ENCODE results near the gene KCNH4.

Gene KCNH4

DNA sequence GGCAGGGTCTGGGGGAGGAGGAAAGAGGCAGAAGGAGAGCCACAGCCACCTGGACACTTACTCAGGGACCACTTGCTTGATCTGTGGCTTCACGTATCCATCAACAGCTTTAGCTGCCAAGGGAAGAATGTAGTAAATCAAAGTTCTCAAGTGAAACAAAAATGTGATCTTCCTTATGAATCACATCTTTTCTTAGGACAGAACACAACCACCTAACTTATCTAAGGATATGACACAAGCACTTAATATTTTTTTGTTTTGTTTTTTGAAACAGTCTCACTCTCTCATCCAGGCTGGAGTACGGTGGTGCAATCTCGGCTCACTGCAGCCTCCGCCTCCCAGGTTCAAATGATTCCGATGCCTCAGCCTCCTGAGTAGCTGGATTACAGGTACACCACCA lies 21.8 kb upstream of the KCNH4 start (continued):
- TF ChIP-seq, protein P1, sequence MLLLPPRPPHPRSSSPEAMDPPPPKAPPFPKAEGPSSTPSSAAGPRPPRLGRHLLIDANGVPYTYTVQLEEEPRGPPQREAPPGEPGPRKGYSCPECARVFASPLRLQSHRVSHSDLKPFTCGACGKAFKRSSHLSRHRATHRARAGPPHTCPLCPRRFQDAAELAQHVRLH (tag by site-specific recombination; IDR thresholded peaks at IDR 0.05) = no peak
- TF ChIP-seq ZBTB7A (tag by site-specific recombination; IDR thresholded peaks at IDR 0.05; ENCODE audit: low read depth) = no peak
- TF ChIP-seq TRIM28 (IDR thresholded peaks at IDR 0.05; ENCODE audit: borderline replicate concordance, low read length) = no peak
- TF ChIP-seq, protein P2, sequence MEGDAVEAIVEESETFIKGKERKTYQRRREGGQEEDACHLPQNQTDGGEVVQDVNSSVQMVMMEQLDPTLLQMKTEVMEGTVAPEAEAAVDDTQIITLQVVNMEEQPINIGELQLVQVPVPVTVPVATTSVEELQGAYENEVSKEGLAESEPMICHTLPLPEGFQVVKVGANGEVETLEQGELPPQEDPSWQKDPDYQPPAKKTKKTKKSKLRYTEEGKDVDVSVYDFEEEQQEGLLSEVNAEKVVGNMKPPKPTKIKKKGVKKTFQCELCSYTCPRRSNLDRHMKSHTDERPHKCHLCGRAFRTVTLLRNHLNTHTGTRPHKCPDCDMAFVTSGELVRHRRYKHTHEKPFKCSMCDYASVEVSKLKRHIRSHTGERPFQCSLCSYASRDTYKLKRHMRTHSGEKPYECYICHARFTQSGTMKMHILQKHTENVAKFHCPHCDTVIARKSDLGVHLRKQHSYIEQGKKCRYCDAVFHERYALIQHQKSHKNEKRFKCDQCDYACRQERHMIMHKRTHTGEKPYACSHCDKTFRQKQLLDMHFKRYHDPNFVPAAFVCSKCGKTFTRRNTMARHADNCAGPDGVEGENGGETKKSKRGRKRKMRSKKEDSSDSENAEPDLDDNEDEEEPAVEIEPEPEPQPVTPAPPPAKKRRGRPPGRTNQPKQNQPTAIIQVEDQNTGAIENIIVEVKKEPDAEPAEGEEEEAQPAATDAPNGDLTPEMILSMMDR (tag by site-specific recombination; IDR thresholded peaks at IDR 0.05) = no peak

DNA sequence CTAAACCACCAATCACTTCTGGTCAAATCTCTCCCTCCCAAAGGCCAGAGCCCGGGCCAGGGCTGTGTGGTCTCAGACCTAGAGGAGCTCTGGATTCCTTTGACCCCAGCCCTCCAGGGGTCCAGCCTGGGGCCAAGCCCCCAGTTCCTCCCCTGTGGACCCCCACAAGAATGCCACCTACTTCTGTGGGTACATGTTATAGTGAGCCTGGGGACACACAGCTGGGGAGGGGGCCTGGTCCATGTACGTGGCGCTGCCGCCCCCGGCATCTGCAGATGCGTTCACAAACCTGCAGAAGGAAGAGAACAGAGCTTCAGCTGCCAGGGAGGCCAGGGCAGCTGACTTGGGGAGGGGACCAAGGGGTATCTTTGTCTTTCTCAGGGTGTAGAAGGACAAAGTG lies 21.2 kb upstream of the KCNH4 start:
- no peak overlapping the region for H3K27ac ChIP-seq (ENCODE audit: extremely low read depth, low read depth, low read length)
- no peaks in the 10 kb centered on the region for H3K4me1 ChIP-seq (ENCODE audit: control insufficient read depth, insufficient read depth, low read length)
- peaks cover 27 to 58% of the 10 kb centered on the region in 2 experiments for H3K36me3 ChIP-seq (ENCODE audit: control insufficient read depth in 2 of 2, insufficient read depth in 1 of 2, low read length in 2 of 2)
- ChIA-PET CTCF (interaction anchor here (0.8 kb wide), 1 partner anchor 11 kb away, joined by 3 read pairs; no protein-coding TSS in a partner anchor), POLR2A (no interaction called here)
- H3K4me3 ChIP-seq (ENCODE audit: low read depth, low read length) = no peak overlapping the region
- no peak for TF ChIP-seq ZNF626 (tag by site-specific recombination; IDR thresholded peaks at IDR 0.05)
- no peak for TF ChIP-seq ZNF214 (tag by site-specific recombination; IDR thresholded peaks at IDR 0.05; ENCODE audit: borderline replicate concordance)
- TF ChIP-seq, protein P3, sequence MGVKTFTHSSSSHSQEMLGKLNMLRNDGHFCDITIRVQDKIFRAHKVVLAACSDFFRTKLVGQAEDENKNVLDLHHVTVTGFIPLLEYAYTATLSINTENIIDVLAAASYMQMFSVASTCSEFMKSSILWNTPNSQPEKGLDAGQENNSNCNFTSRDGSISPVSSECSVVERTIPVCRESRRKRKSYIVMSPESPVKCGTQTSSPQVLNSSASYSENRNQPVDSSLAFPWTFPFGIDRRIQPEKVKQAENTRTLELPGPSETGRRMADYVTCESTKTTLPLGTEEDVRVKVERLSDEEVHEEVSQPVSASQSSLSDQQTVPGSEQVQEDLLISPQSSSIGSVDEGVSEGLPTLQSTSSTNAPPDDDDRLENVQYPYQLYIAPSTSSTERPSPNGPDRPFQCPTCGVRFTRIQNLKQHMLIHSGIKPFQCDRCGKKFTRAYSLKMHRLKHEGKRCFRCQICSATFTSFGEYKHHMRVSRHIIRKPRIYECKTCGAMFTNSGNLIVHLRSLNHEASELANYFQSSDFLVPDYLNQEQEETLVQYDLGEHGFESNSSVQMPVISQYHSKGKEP (tag by site-specific recombination; IDR thresholded peaks at IDR 0.05) = no peak
- no peak for TF ChIP-seq ZNF146 (tag by site-specific recombination; IDR thresholded peaks at IDR 0.05)
- TF ChIP-seq ZNF558 (tag by site-specific recombination; IDR thresholded peaks at IDR 0.05) = no peak
- TF ChIP-seq, protein P4, sequence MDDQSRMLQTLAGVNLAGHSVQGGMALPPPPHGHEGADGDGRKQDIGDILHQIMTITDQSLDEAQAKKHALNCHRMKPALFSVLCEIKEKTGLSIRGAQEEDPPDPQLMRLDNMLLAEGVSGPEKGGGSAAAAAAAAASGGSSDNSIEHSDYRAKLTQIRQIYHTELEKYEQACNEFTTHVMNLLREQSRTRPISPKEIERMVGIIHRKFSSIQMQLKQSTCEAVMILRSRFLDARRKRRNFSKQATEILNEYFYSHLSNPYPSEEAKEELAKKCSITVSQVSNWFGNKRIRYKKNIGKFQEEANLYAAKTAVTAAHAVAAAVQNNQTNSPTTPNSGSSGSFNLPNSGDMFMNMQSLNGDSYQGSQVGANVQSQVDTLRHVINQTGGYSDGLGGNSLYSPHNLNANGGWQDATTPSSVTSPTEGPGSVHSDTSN (CRISPR knock-in tag; IDR thresholded peaks at IDR 0.05) = no peak
- no peak for TF ChIP-seq ZNF324 (tag by site-specific recombination; IDR thresholded peaks at IDR 0.05)
- no peak for TF ChIP-seq SP7 (tag by site-specific recombination; IDR thresholded peaks at IDR 0.05)
- no peak for TF ChIP-seq ZNF621 (tag by site-specific recombination; IDR thresholded peaks at IDR 0.05)
- no peak for TF ChIP-seq SALL2 (tag by site-specific recombination; IDR thresholded peaks at IDR 0.05; ENCODE audit: borderline replicate concordance)
- no peak for TF ChIP-seq ZNF768 (tag by site-specific recombination; IDR thresholded peaks at IDR 0.05)
- H3K9me3 ChIP-seq (ENCODE audit: control insufficient read depth, insufficient read depth, low read depth, low read length) = no peaks in the 10 kb centered on the region

DNA sequence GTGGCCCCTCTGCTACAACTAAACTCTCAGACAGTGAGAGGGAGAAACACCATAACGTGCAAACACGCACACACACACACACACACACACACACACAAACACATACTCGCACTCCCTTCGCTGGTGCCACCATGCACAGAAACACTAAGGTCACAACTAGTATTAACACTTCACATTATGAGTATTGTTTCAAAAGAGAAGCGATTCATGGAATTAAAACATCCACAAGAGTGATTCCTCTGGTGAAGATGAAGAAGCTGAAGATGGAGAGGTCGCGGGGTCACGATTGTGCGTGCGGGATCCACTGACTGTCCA lies 20.5 kb upstream of the KCNH4 start:
- H3K4me1 ChIP-seq (ENCODE audit: control insufficient read depth, insufficient read depth, low read length) = no peaks in the 10 kb centered on the region
- POLR2A ChIA-PET = no interaction called here
- CTCF ChIA-PET = interaction anchor here (0.7 to 1.3 kb wide), 3 partner anchors 12 to 208 kb away, joined by 3 to 5 read pairs (median 3); no protein-coding TSS in a partner anchor
- H3K36me3 ChIP-seq (ENCODE audit: control insufficient read depth in 2 of 2, insufficient read depth in 1 of 2, low read length in 2 of 2) = peaks cover 20 to 56% of the 10 kb centered on the region in 2 experiments
- H3K27ac ChIP-seq (ENCODE audit: extremely low read depth, low read depth, low read length) = no peak overlapping the region
- TF ChIP-seq, protein P5, sequence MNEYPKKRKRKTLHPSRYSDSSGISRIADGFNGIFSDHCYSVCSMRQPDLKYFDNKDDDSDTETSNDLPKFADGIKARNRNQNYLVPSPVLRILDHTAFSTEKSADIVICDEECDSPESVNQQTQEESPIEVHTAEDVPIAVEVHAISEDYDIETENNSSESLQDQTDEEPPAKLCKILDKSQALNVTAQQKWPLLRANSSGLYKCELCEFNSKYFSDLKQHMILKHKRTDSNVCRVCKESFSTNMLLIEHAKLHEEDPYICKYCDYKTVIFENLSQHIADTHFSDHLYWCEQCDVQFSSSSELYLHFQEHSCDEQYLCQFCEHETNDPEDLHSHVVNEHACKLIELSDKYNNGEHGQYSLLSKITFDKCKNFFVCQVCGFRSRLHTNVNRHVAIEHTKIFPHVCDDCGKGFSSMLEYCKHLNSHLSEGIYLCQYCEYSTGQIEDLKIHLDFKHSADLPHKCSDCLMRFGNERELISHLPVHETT (tag by site-specific recombination; IDR thresholded peaks at IDR 0.05) = no peak
- TF ChIP-seq ZNF266 (tag by site-specific recombination; IDR thresholded peaks at IDR 0.05; ENCODE audit: low read depth) (no peak), ZNF133 (tag by site-specific recombination; IDR thresholded peaks at IDR 0.05) (no peak), ZNF10 (tag by site-specific recombination; IDR thresholded peaks at IDR 0.05) (no peak)
- H3K9me3 ChIP-seq (ENCODE audit: control insufficient read depth, insufficient read depth, low read depth, low read length) = no peaks in the 10 kb centered on the region
- H3K4me3 ChIP-seq (ENCODE audit: low read depth, low read length) = no peak overlapping the region
